A549 (cell line): ENCODE measurements around the gene RBM47. TPM values are rescaled to one million over a fixed set of nuclear protein-coding genes. Genes with fewer than 3 reads are reported as not detected.

Experiments
- ATAC-seq, 2 experiments: fragments of 200-7000 bp in 1 of 2; fragments of >200 bp in 1 of 2; cut with Nextera tagmentation in 1 of 2; cut with Tn5 transposase in 1 of 2; 3 replicates each; pipeline versions ENCODE4 v1.8.0 to v1.9.1; 2018 to 2020; ENCODE audit warnings: mild to moderate bottlenecking in 1 of 2, moderate library complexity in 1 of 2
- CTCF ChIA-PET: fragments of 300-600 bp; sonication (Branson Sonifier 250); formaldehyde crosslinking; extraction: SDS; loops from one replicate; lab custom pipeline; 2021; ENCODE audit warnings: antibody characterized with exemption, inconsistent platforms; lab: Yijun Ruan, JAX
- POLR2A ChIA-PET: fragments of 350-600 bp; formaldehyde crosslinking; extraction: SDS; loops from one replicate; lab custom pipeline; 2021; ENCODE audit warnings: antibody characterized with exemption, inconsistent platforms; lab: Yijun Ruan, JAX
- DNase-seq, 2 experiments: peaks; one replicate each; pipeline versions ENCODE4 v3.0.0 to v3.0.0-alpha.2; 2011 to 2016; ENCODE audit warnings: low read depth in 1 of 2, low spot score in 1 of 2
- FAIRE-seq: peaks from 2 replicates; lab custom pipeline; 2011; peaks lifted over from hg19 to GRCh38; lab: Jason Lieb, UNC
- H3K27ac ChIP-seq, 2 experiments: fragments of >200 bp; sonication (Bioruptor Twin); formaldehyde crosslinking; 3 replicates each; pipeline ENCODE4 v1.5.1; 2016 to 2017
- H3K4me1 ChIP-seq: fragments of >200 bp; sonication (Bioruptor Twin); formaldehyde crosslinking; 3 replicates; pipeline ENCODE4 v1.6.1; 2016
- H3K4me2 ChIP-seq: fragments of >200 bp; sonication (Bioruptor Twin); formaldehyde crosslinking; 3 replicates; pipeline ENCODE4 v1.6.1; 2016
- H3K4me3 ChIP-seq: fragments of >200 bp; sonication (Bioruptor Twin); formaldehyde crosslinking; 3 replicates; pipeline ENCODE4 v1.5.1; 2016
- H3K9me3 ChIP-seq: fragments of >200 bp; sonication (Bioruptor Twin); formaldehyde crosslinking; 3 replicates; pipeline ENCODE4 v1.6.1; 2016
- BHLHE40 ChIP-seq: IDR thresholded peaks from 2 replicates; pipeline ENCODE4 v1.6.1; 2012; ENCODE audit warnings: low read depth, low read length, inconsistent platforms
- CBX2 ChIP-seq: fragments of 200-600 bp; sonication (generic); IDR thresholded peaks from 2 replicates; pipeline ENCODE4 v1.6.1; 2016; ENCODE audit warnings: low read depth, mild to moderate bottlenecking, borderline replicate concordance
- CBX8 ChIP-seq: fragments of 200-600 bp; sonication (generic); IDR thresholded peaks from 2 replicates; pipeline ENCODE4 v1.6.1; 2016
- CEBPB ChIP-seq, 2 experiments: fragments of >200 bp in 1 of 2; sonication (Bioruptor Twin) in 1 of 2; formaldehyde crosslinking in 1 of 2; IDR thresholded peaks; 2 replicates each; pipeline ENCODE4 v1.6.1; 2012 to 2016
- CTCF ChIP-seq: fragments of >200 bp; sonication (Bioruptor Twin); formaldehyde crosslinking; IDR thresholded peaks from 3 replicates; pipeline ENCODE4 v1.5.1; 2016
- EHF ChIP-seq: fragments of 250-450 bp; sonication (Bioruptor Pico); IDR thresholded peaks from 2 replicates; pipeline ENCODE4 v1.5.0; 2020; ENCODE audit warnings: mild to moderate bottlenecking
- EHMT2 ChIP-seq: fragments of 200-600 bp; sonication (generic); IDR thresholded peaks from 2 replicates; pipeline ENCODE4 v1.6.1; 2016; ENCODE audit warnings: antibody characterized with exemption, low read depth, mild to moderate bottlenecking, moderate library complexity
- ELK1 ChIP-seq: fragments of 150-350 bp; IDR thresholded peaks from 2 replicates; pipeline ENCODE4 v1.6.1; 2014; ENCODE audit warnings: low read depth, mild to moderate bottlenecking, low read length
- EP300 ChIP-seq, 2 experiments: fragments of >200 bp; sonication (Bioruptor Twin); formaldehyde crosslinking; IDR thresholded peaks; 2 replicates in 1 of 2; 3 replicates in 1 of 2; pipeline ENCODE4 v1.6.1; 2016 to 2017
- ESRRA ChIP-seq: fragments of 150-350 bp; IDR thresholded peaks from 2 replicates; pipeline ENCODE4 v1.6.1; 2014; ENCODE audit warnings: mild to moderate bottlenecking, low read length, borderline replicate concordance
- FOSB ChIP-seq: fragments of 250-450 bp; sonication (Bioruptor Pico); IDR thresholded peaks from 2 replicates; pipeline ENCODE4 v1.5.0; 2020; ENCODE audit warnings: mild to moderate bottlenecking, moderate library complexity
- FOSL2 ChIP-seq, 2 experiments: fragments of 450-650 bp in 1 of 2; fragments of >200 bp in 1 of 2; sonication (Bioruptor Twin) in 1 of 2; formaldehyde crosslinking; IDR thresholded peaks; 2 replicates each; pipeline versions ENCODE4 v1.5.0 to v1.6.1; 2016 to 2020; ENCODE audit warnings: mild to moderate bottlenecking in 1 of 2, moderate library complexity in 1 of 2
- FOXS1 ChIP-seq: fragments of 250-450 bp; sonication (Bioruptor Pico); IDR thresholded peaks from 2 replicates; pipeline ENCODE4 v1.5.0; 2020; ENCODE audit warnings: mild to moderate bottlenecking, moderate library complexity
- HEYL ChIP-seq: fragments of 250-450 bp; sonication (Bioruptor Pico); IDR thresholded peaks from 2 replicates; pipeline ENCODE4 v1.8.0; 2021; ENCODE audit warnings: mild to moderate bottlenecking, moderate library complexity
- HOXB13 ChIP-seq: fragments of 250-450 bp; sonication (Bioruptor Pico); IDR thresholded peaks from 2 replicates; pipeline ENCODE4 v1.5.0; 2020; ENCODE audit warnings: low read depth, mild to moderate bottlenecking, moderate library complexity
- JUN ChIP-seq, 2 experiments: fragments of >200 bp; sonication (Bioruptor Twin); formaldehyde crosslinking; IDR thresholded peaks; 2 replicates in 1 of 2; 3 replicates in 1 of 2; pipeline ENCODE4 v1.6.1; 2016 to 2017
- KDM1A ChIP-seq: fragments of 200-600 bp; sonication (generic); IDR thresholded peaks from 2 replicates; pipeline ENCODE4 v1.6.1; 2016; ENCODE audit warnings: low read depth, mild to moderate bottlenecking
- KDM5A ChIP-seq: fragments of 200-600 bp; sonication (generic); IDR thresholded peaks from 2 replicates; pipeline ENCODE4 v1.6.1; 2016; ENCODE audit warnings: antibody characterized with exemption, mild to moderate bottlenecking
- MAFK ChIP-seq: fragments of 450-650 bp; IDR thresholded peaks from 2 replicates; pipeline ENCODE4 v1.6.1; 2014; ENCODE audit not compliant: partially characterized antibody
- MYC ChIP-seq: IDR thresholded peaks from 2 replicates; pipeline ENCODE4 v1.6.1; 2012; ENCODE audit warnings: mild to moderate bottlenecking, inconsistent platforms, low read length, improper control_type of control experiment, borderline replicate concordance
- NPAS2 ChIP-seq: fragments of 250-450 bp; sonication (Bioruptor Pico); IDR thresholded peaks from 2 replicates; pipeline ENCODE4 v1.8.0; 2022; ENCODE audit warnings: mild to moderate bottlenecking, moderate library complexity, borderline replicate concordance
- RCOR1 ChIP-seq: fragments of 150-350 bp; IDR thresholded peaks from 2 replicates; pipeline ENCODE4 v1.6.1; 2014; ENCODE audit warnings: antibody characterized with exemption, low read length, low read depth
- RFX5 ChIP-seq: fragments of 450-650 bp; IDR thresholded peaks from 2 replicates; pipeline ENCODE4 v1.7.1; 2014; ENCODE audit warnings: antibody characterized with exemption, mild to moderate bottlenecking, moderate library complexity
- TFCP2L1 ChIP-seq: fragments of 250-450 bp; sonication (Bioruptor Pico); IDR thresholded peaks from 2 replicates; pipeline ENCODE4 v1.5.0; 2021; ENCODE audit warnings: mild to moderate bottlenecking
- USF2 ChIP-seq: fragments of 450-650 bp; IDR thresholded peaks from 2 replicates; pipeline ENCODE4 v1.6.1; 2014; ENCODE audit warnings: antibody characterized with exemption
- ZFP36 ChIP-seq: fragments of 450-650 bp; IDR thresholded peaks from 2 replicates; pipeline ENCODE4 v1.6.1; 2014; ENCODE audit warnings: borderline replicate concordance; ENCODE audit not compliant: partially characterized antibody
- ZNF302 ChIP-seq: fragments of 250-450 bp; sonication (Bioruptor Pico); IDR thresholded peaks from 2 replicates; pipeline ENCODE4 v1.9.0; 2021; ENCODE audit warnings: inconsistent platforms, mild to moderate bottlenecking, moderate library complexity
- WGBS: methylation state at CpG from one replicate; pipeline ENCODE4 v1.1.6; 2017; ENCODE audit errors: missing lambda C conversion rate; 5-methylcytosine and 5-hydroxymethylcytosine counted together
- polyA plus RNA-seq, 4 experiments: library from polyadenylated mRNA; depleted of rRNA in 3 of 4; stranded (reverse); fragments of >200 nt; fragmentation: RNase III in 1 of 4; extraction: RNeasy Plus Mini Kit Qiagen cat#74134 plus additional on column Dnase treatment in 1 of 4; gene quantifications; 2 replicates in 3 of 4; 3 replicates in 1 of 4; pipeline ENCODE4 v1.2.3, GENCODE V29; 2011 to 2017
- TF ChIP-seq, protein P1 (sequence below): fragments of 250-450 bp; sonication (Bioruptor Pico); IDR thresholded peaks from 2 replicates; pipeline ENCODE4 v1.5.0; 2020; ENCODE audit warnings: low read depth, mild to moderate bottlenecking, moderate library complexity
- TF ChIP-seq, protein P2 (sequence below): IDR thresholded peaks from 2 replicates; pipeline ENCODE4 v1.6.1; 2012

The RBM47 gene
- polyA plus RNA-seq, 2 of the 4 experiments (the other 2 are of a cell fraction), result 38.1 to 43.3 TPM

- DNase-seq (no peak), ATAC-seq (no peak), FAIRE-seq (no peak)
- Histone ChIP-seq H3K4me1 (peaks cover 39% of the 10 kb centered on the region), H3K4me2 (no peak overlapping the region), H3K27ac (peak overlapping the region in 1 of 2 experiments; percentile 89; a peak in 3 of 6 replicates), H3K4me3 (no peak overlapping the region), H3K9me3 (peaks cover 3% of the 10 kb centered on the region; the same call in 1 of the 3 replicates)
- TF ChIP-seq CBX2 (no peak), HOXB13 (CRISPR knock-in tag) (no peak), EP300 (IDR thresholded peaks at IDR 0.05) (no peak), FOSL2 (IDR thresholded peaks at IDR 0.05) (no peak), FOSL2 (CRISPR knock-in tag; IDR thresholded peaks at IDR 0.05) (no peak), ZNF302 (CRISPR knock-in tag) (no peak), CEBPB (IDR thresholded peaks at IDR 0.05) (no peak), KDM5A (no peak), RCOR1 (no peak), NPAS2 (CRISPR knock-in tag) (no peak), FOXS1 (CRISPR knock-in tag) (no peak), EHMT2 (no peak), RFX5 (no peak), CBX8 (no peak)
- TF ChIP-seq, protein P1, sequence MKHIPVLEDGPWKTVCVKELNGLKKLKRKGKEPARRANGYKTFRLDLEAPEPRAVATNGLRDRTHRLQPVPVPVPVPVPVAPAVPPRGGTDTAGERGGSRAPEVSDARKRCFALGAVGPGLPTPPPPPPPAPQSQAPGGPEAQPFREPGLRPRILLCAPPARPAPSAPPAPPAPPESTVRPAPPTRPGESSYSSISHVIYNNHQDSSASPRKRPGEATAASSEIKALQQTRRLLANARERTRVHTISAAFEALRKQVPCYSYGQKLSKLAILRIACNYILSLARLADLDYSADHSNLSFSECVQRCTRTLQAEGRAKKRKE (CRISPR knock-in tag), result no peak
- TF ChIP-seq, protein P2, sequence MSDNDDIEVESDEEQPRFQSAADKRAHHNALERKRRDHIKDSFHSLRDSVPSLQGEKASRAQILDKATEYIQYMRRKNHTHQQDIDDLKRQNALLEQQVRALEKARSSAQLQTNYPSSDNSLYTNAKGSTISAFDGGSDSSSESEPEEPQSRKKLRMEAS, result no peak
- POLR2A ChIA-PET, result no interaction called here
- CTCF ChIA-PET, result interaction anchor here (0.6 kb wide), 1 partner anchor 61 kb away, joined by 4 read pairs; no protein-coding TSS in a partner anchor
- 86% methylated on average over 3 of the region's 3 CpGs for WGBS
Observed at GRCh38 chr4:40493160-40493559, 136.5 kb downstream of the RBM47 start.

GRCh38 chr4:40492691-40493090, 137.0 kb downstream of the RBM47 start:
- no peak for FAIRE-seq

More at GRCh38 chr4:40492691-40493090, 137.0 kb downstream of the RBM47 start:
- H3K4me3 ChIP-seq, result no peak overlapping the region
- no peak overlapping the region for H3K4me2 ChIP-seq
- ATAC-seq, result no peak
- peak overlapping the region; percentile 74 to 89; a peak in 5 of 6 replicates for H3K27ac ChIP-seq
- 94% methylated on average over 3 of the region's 3 CpGs for WGBS
- no peak for DNase-seq
- peaks cover 3% of the 10 kb centered on the region; the same call in 1 of the 3 replicates for H3K9me3 ChIP-seq
- no peak for TF ChIP-seq HOXB13 (CRISPR knock-in tag)
- TF ChIP-seq BHLHE40, result no peak
- TF ChIP-seq EHF (CRISPR knock-in tag), result no peak
- TF ChIP-seq MAFK, result no peak
- TF ChIP-seq ZNF302 (CRISPR knock-in tag), result no peak
- TF ChIP-seq, protein P1 (CRISPR knock-in tag), result no peak
- no peak for TF ChIP-seq USF2
- no peak for TF ChIP-seq ESRRA
- no peak for TF ChIP-seq KDM1A
- TF ChIP-seq ELK1, result no peak
- no peak for TF ChIP-seq FOSB
- no peak for TF ChIP-seq HEYL (CRISPR knock-in tag)
- TF ChIP-seq, protein P2, result no peak
- TF ChIP-seq TFCP2L1 (CRISPR knock-in tag), result no peak
- no peak for TF ChIP-seq ZFP36
- TF ChIP-seq MYC, result no peak
- no peak for TF ChIP-seq JUN (IDR thresholded peaks at IDR 0.05)
- no peak for TF ChIP-seq KDM5A
- no peak for TF ChIP-seq CTCF
- CTCF ChIA-PET, result interaction anchor here (0.6 kb wide), 1 partner anchor 62 kb away, joined by 4 read pairs; no protein-coding TSS in a partner anchor
- H3K4me1 ChIP-seq, result peaks cover 39% of the 10 kb centered on the region
- POLR2A ChIA-PET, result no interaction called here
